ENCODE results near the gene LYRM1. TPM values are rescaled to one million over a fixed set of nuclear protein-coding genes. Genes with fewer than 3 reads are reported as not detected.
"Not testable (repeated sequence)": the region's sequence is repeated elsewhere in the genome, so short reads cannot be mapped to it uniquely, and the experiment has no call there.

Gene LYRM1
- total and polyA plus RNA-seq, 2 of the 8 experiments (the other 6 are each of a cell fraction or from before 2014, with no cell fraction given), result 11.6 to 13.4 TPM

DNA sequence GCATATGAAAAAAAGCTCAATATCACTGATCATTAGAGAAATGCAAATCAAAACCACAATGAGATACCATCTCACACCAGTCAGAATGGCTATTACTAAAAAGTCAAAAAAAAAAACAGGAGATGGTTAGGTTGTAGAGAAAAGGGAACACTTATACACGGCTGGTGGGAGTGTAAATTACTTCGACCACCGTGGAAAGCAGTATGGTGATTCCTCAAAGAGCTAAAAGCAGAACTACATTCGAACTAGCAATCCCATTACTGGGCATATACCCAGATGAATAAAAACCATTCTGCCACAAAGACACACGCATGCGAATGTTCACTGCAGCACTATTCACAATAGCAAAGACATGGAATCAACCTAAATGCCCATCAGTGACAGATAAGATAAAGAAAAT lies 36.2 kb upstream of the LYRM1 start:
- H4K91ac ChIP-seq (replicated peaks; ENCODE audit: insufficient read length, low read length); H3K27me3 ChIP-seq (replicated peaks in 1 of 4; ENCODE audit: control insufficient read depth in 3 of 4, extremely low read depth in 1 of 4, insufficient read depth in 3 of 4, low read length in 3 of 4); H2BK5ac ChIP-seq (ENCODE audit: low read depth, low read length); H4K5ac ChIP-seq (ENCODE audit: insufficient read length, low read depth, low read length); H4K8ac ChIP-seq (ENCODE audit: extremely low read depth, insufficient read depth, low read length); POLR2A ChIA-PET (ENCODE audit: partially characterized antibody); H3K4me3 ChIP-seq (ENCODE audit: extremely low read depth in 1 of 4, insufficient read depth in 2 of 4, low read depth in 3 of 4, low read length in 4 of 4); H2BK12ac ChIP-seq (ENCODE audit: low read depth, low read length); H2BK120ac ChIP-seq (replicated peaks; ENCODE audit: low read depth, low read length); H4K20me1 ChIP-seq (replicated peaks in 1 of 2; ENCODE audit: control insufficient read depth in 1 of 2, insufficient read depth in 2 of 2, low read length in 2 of 2); H3K4me1 ChIP-seq (replicated peaks in 1 of 4; ENCODE audit: control insufficient read depth in 3 of 4, insufficient read depth in 4 of 4, low read length in 3 of 4); H2BK20ac ChIP-seq (ENCODE audit: low read length); H3K79me1 ChIP-seq (ENCODE audit: low read depth, low read length); H3K36me3 ChIP-seq (ENCODE audit: control insufficient read depth in 2 of 4, insufficient read depth in 4 of 4, low read length in 3 of 4); H3K23me2 ChIP-seq (ENCODE audit: low read depth, low read length); H3K23ac ChIP-seq (ENCODE audit: insufficient read length); DNase-seq (ENCODE audit: low read depth in 1 of 2, low spot score in 2 of 2); FAIRE-seq; H2BK15ac ChIP-seq (ENCODE audit: low read length); H3K9me3 ChIP-seq (ENCODE audit: insufficient read depth in 2 of 2, low read depth in 1 of 2, low read length in 1 of 2); H2AFZ ChIP-seq (ENCODE audit: low read length); H3K18ac ChIP-seq (ENCODE audit: extremely low read depth, low read length); H3K4ac ChIP-seq (replicated peaks; ENCODE audit: insufficient read length, low read depth, low read length); H3K9ac ChIP-seq (replicated peaks in 1 of 4; ENCODE audit: extremely low read depth in 1 of 4, low read depth in 3 of 4, low read length in 3 of 4); H3K27ac ChIP-seq (ENCODE audit: low read depth, low read length); H3K4me2 ChIP-seq (ENCODE audit: insufficient read depth in 1 of 2, low read depth in 2 of 2, low read length in 2 of 2); H3K56ac ChIP-seq (replicated peaks; ENCODE audit: insufficient read length, low read depth, low read length); H3K14ac ChIP-seq (ENCODE audit: insufficient read length); H2AK5ac ChIP-seq (ENCODE audit: low read depth, low read length): not testable (repeated sequence)
- WGBS, 2 experiments (ENCODE audit: extremely low coverage in 1 of 2, insufficient coverage in 1 of 2, insufficient read length in 1 of 2, insufficient replicate concordance in 2 of 2, low coverage in 1 of 2, low lambda C conversion rate in 2 of 2, missing lambda C conversion rate in 1 of 2), result 92% methylated on average over 6 of the region's 6 CpGs; no CpG with 5 or more reads in 1 of the 2 experiments
- H3K79me2 ChIP-seq (ENCODE audit: control insufficient read depth in 1 of 2, insufficient read depth in 2 of 2, low read length in 2 of 2), result peaks cover 3 to 64% of the 10 kb centered on the region in 2 experiments; a peak in 2 of 4 replicates
- CTCF ChIA-PET (ENCODE audit: partially characterized antibody), result interaction anchor here (0.6 to 2.1 kb wide), 4 partner anchors 10 to 137 kb away, joined by 3 to 7 read pairs (median 4); no protein-coding TSS in a partner anchor
